HL-60 (cell line): Measurements from ENCODE around the gene DHRSX.

Source experiments
- CTCF ChIP-seq: IDR thresholded peaks from one replicate; pipeline ENCODE4 v1.5.1; 2011; ENCODE audit warnings: low read length, control low read depth, inconsistent platforms; ENCODE audit not compliant: insufficient read depth
- POLR2AphosphoS5 ChIP-seq: IDR thresholded peaks from 2 replicates; pipeline ENCODE4 v1.6.1; 2012; ENCODE audit warnings: low read depth
- REST ChIP-seq: IDR thresholded peaks from 2 replicates; pipeline ENCODE4 v1.6.1; 2012; ENCODE audit warnings: low read depth; ENCODE audit not compliant: insufficient replicate concordance

GRCh38 chrX:2262668-2263055, 238.1 kb downstream of the DHRSX start:
- TF ChIP-seq CTCF: no peak
- TF ChIP-seq REST: no peak
- no peak for TF ChIP-seq POLR2AphosphoS5
